GM12865 (cell line): ENCODE results near the gene CDPF1.

Source experiments
- DNase-seq: peaks from one replicate; pipeline ENCODE4 v3.0.0; 2010; ENCODE audit warnings: low read depth
- H3K4me3 ChIP-seq: 2 replicates; pipeline ENCODE4 v1.5.1; 2011; ENCODE audit warnings: mild to moderate bottlenecking, low read depth, low read length, control low read depth
- TF ChIP-seq, protein P1 (sequence below): IDR thresholded peaks from 2 replicates; pipeline ENCODE4 v1.5.1; 2011; ENCODE audit warnings: low read length, control low read depth, low read depth, inconsistent platforms; ENCODE audit not compliant: insufficient read depth; ENCODE audit errors: missing control alignments

Gene CDPF1

GRCh38 chr22:46224044-46224897 lies 25.8 kb downstream of the CDPF1 start:
- no peak for DNase-seq
- TF ChIP-seq, protein P1, sequence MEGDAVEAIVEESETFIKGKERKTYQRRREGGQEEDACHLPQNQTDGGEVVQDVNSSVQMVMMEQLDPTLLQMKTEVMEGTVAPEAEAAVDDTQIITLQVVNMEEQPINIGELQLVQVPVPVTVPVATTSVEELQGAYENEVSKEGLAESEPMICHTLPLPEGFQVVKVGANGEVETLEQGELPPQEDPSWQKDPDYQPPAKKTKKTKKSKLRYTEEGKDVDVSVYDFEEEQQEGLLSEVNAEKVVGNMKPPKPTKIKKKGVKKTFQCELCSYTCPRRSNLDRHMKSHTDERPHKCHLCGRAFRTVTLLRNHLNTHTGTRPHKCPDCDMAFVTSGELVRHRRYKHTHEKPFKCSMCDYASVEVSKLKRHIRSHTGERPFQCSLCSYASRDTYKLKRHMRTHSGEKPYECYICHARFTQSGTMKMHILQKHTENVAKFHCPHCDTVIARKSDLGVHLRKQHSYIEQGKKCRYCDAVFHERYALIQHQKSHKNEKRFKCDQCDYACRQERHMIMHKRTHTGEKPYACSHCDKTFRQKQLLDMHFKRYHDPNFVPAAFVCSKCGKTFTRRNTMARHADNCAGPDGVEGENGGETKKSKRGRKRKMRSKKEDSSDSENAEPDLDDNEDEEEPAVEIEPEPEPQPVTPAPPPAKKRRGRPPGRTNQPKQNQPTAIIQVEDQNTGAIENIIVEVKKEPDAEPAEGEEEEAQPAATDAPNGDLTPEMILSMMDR, result no peak
- no peak overlapping the region for H3K4me3 ChIP-seq

- TF ChIP-seq, protein P1, result no peak
- no peak overlapping the region for H3K4me3 ChIP-seq
These were observed 29.2 kb downstream of the CDPF1 start for GRCh38 chr22:46220921-46221320.

DNA sequence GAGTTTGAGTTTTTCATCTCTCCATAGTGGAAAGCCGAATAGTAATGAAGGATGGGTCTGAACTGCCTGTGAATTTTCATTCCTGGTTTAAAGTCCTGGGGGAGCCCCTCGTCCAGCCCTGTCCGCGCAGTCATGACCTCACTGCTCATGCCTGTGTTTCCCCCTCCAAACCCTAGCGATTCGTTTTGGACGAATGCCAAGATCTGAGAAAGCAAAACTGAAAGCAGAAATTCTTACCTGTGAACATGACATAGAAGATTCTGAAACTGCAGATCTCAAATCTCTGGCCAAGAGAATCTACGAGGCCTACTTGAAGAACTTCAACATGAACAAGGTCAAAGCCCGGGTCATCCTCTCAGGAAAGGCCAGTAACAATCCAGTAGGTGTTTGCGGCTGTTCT lies 30.5 kb downstream of the CDPF1 start:
- DNase-seq, result peak; percentile 45
- no peak overlapping the region for H3K4me3 ChIP-seq
- TF ChIP-seq, protein P1, result no peak

More at GRCh38 chr22:46220921-46221320, 29.2 kb downstream of the CDPF1 start:
- DNase-seq, result peak; percentile 41

GRCh38 chr22:46214616-46215015 lies 35.5 kb downstream of the CDPF1 start:
- DNase-seq, result no peak
- H3K4me3 ChIP-seq, result no peak overlapping the region
- TF ChIP-seq, protein P1, result no peak

DNA sequence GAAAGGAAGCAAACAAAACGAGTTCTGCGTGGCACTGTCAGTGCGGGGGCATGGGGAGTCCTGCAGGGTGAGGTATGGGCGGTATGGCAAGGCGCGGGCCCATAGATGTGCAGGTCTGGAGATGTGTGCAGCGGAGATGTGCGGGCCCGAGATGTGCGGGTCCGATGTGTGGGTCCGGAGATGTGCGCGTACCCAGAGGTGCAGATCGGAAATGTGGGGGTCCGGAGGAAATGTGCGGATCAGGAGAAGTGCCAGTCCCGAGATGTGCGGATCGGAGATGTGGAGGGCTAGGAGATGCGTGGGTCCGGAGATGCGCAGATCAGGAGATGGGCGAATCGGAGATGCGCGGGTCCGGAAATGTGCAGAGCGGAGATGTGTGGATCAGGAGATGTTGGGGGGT lies 35.9 kb downstream of the CDPF1 start:
- no peak overlapping the region for H3K4me3 ChIP-seq
- DNase-seq, result no peak
- TF ChIP-seq, protein P1, result no peak

GRCh38 chr22:46213052-46213451 lies 37.0 kb downstream of the CDPF1 start:
- no peak overlapping the region for H3K4me3 ChIP-seq
- DNase-seq, result no peak
- TF ChIP-seq, protein P1, result no peak

- no peak overlapping the region for H3K4me3 ChIP-seq
- no peak for DNase-seq
- TF ChIP-seq, protein P1, result no peak
These were observed 37.9 kb downstream of the CDPF1 start for GRCh38 chr22:46212195-46212594.
